WTC11 (cell line): ENCODE results near the gene NOC2L. TPM values are rescaled to one million over a fixed set of nuclear protein-coding genes. Genes with fewer than 3 reads are reported as not detected.

ENCODE experiments used
- ATAC-seq: fragments of 200-7000 bp; cut with Tn5 transposase; 2 replicates; pipeline ENCODE4 v1.10.0; 2021; ENCODE audit warnings: mild to moderate bottlenecking, moderate library complexity
- CTCF ChIA-PET: fragments of 300-600 bp; sonication (Branson Sonifier 250); formaldehyde crosslinking; loops from one replicate; lab custom pipeline; 2021; ENCODE audit warnings: antibody characterized with exemption; lab: Charles Lee
- POLR2A ChIA-PET: fragments of 350-600 bp; sonication (Branson Sonifier 250); formaldehyde crosslinking; loops from one replicate; lab custom pipeline; 2021; ENCODE audit warnings: antibody characterized with exemption; lab: Charles Lee
- DNase-seq: peaks from one replicate; pipeline ENCODE4 v3.0.0; 2021; ENCODE audit warnings: low spot score
- H3K27ac Mint-ChIP-seq: 2 replicates; pipeline ENCODE4 v1.8.0; 2021; ENCODE audit warnings: mixed read lengths
- H3K27me3 Mint-ChIP-seq: 2 replicates; pipeline ENCODE4 v1.8.0; 2021; ENCODE audit warnings: low read depth, mild to moderate bottlenecking, moderate library complexity, mixed read lengths
- H3K36me3 Mint-ChIP-seq: 2 replicates; pipeline ENCODE4 v1.8.0; 2021; ENCODE audit warnings: mixed read lengths
- H3K4me1 Mint-ChIP-seq: 2 replicates; pipeline ENCODE4 v1.8.0; 2022; ENCODE audit warnings: mixed read lengths
- H3K4me3 Mint-ChIP-seq: 2 replicates; pipeline ENCODE4 v1.8.0; 2021; ENCODE audit warnings: mild to moderate bottlenecking, moderate library complexity, mixed read lengths
- H3K9me3 Mint-ChIP-seq: 2 replicates; pipeline ENCODE4 v1.8.0; 2021; ENCODE audit warnings: mixed read lengths
- ATF2 ChIP-seq: sonication (generic); formaldehyde crosslinking; IDR thresholded peaks from 2 replicates; pipeline ENCODE4 v1.8.1; 2022; ENCODE audit warnings: low read depth, missing genetic modification reagents, borderline replicate concordance
- ATF3 ChIP-seq: sonication (generic); formaldehyde crosslinking; conservative IDR thresholded peaks from 2 replicates; pipeline ENCODE4 v1.8.1; 2022; ENCODE audit warnings: mild to moderate bottlenecking, missing genetic modification reagents
- ATF6 ChIP-seq: sonication (generic); formaldehyde crosslinking; IDR thresholded peaks from 2 replicates; pipeline ENCODE4 v1.8.1; 2023; ENCODE audit warnings: mild to moderate bottlenecking, missing genetic modification reagents
- FOXJ3 ChIP-seq: sonication (generic); formaldehyde crosslinking; IDR thresholded peaks from 2 replicates; pipeline ENCODE4 v1.9.0; 2021; ENCODE audit warnings: missing genetic modification reagents, mild to moderate bottlenecking, borderline replicate concordance
- KAT7 ChIP-seq: sonication (generic); formaldehyde crosslinking; IDR thresholded peaks from 2 replicates; pipeline ENCODE4 v1.8.1; 2023; ENCODE audit warnings: missing genetic modification reagents, mild to moderate bottlenecking, borderline replicate concordance
- NFE2L1 ChIP-seq: sonication (generic); formaldehyde crosslinking; IDR thresholded peaks from 2 replicates; pipeline ENCODE4 v1.8.1; 2023; ENCODE audit warnings: missing genetic modification reagents
- PRDM15 ChIP-seq: sonication (generic); formaldehyde crosslinking; IDR thresholded peaks from 2 replicates; pipeline ENCODE4 v1.8.0; 2022; ENCODE audit warnings: missing genetic modification reagents
- ZNF281 ChIP-seq: sonication (generic); formaldehyde crosslinking; IDR thresholded peaks from 2 replicates; pipeline ENCODE4 v1.8.0; 2023; ENCODE audit warnings: mild to moderate bottlenecking, missing genetic modification reagents
- ZNF396 ChIP-seq: fragments of 250-450 bp; sonication (Bioruptor Pico); IDR thresholded peaks from 2 replicates; pipeline ENCODE4 v1.8.0; 2021; ENCODE audit warnings: mild to moderate bottlenecking, moderate library complexity, borderline replicate concordance
- ZNF671 ChIP-seq: fragments of 250-450 bp; sonication (Bioruptor Pico); IDR thresholded peaks from 2 replicates; pipeline ENCODE4 v1.8.0; 2021; ENCODE audit warnings: mild to moderate bottlenecking
- total RNA-seq: library from RNA; stranded (reverse); gene quantifications from 3 replicates; pipeline ENCODE4 v1.2.3, GENCODE V29; 2021
- TF ChIP-seq, protein P1 (sequence below): sonication (generic); formaldehyde crosslinking; IDR thresholded peaks from 2 replicates; pipeline ENCODE4 v1.8.1; 2022; ENCODE audit warnings: low read depth, mild to moderate bottlenecking, moderate library complexity, missing genetic modification reagents, borderline replicate concordance

The NOC2L gene
- total RNA-seq, 1 experiment from 2014 or later: 182 TPM

DNA sequence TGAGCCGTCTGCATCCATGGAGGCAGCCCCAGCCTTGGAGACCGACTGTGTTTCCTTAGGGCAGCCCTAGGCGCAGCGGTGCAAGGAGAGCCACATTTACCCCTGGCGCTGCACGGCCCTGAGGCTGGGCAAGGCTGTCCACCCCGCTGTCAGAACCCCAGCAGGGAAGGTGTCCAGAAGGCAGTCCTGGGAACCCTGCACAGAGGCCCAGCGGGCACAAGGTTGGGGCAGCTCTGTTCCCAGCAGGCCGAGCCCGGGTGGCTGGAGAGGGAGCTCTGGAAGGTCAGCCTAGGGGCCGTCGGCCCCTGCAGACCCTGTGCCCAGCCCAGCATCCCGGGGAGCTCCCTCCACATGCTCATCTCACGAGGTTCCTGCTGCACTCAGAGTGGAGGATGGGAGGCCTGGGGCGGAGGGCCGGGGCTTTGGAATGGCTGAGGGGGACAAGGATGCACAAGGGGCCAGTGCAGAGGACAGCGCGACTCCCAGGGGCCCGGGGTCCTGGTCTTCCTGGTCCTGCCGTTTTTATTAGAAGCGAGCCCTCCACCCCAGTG lies 55.3 kb downstream of the NOC2L start (continued):
- no peak for TF ChIP-seq ATF6 (CRISPR knock-in tag)
- TF ChIP-seq, protein P1, sequence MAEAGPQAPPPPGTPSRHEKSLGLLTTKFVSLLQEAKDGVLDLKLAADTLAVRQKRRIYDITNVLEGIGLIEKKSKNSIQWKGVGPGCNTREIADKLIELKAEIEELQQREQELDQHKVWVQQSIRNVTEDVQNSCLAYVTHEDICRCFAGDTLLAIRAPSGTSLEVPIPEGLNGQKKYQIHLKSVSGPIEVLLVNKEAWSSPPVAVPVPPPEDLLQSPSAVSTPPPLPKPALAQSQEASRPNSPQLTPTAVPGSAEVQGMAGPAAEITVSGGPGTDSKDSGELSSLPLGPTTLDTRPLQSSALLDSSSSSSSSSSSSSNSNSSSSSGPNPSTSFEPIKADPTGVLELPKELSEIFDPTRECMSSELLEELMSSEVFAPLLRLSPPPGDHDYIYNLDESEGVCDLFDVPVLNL (CRISPR knock-in tag): no peak
- TF ChIP-seq, all 79 proteins: peak for 0

- CTCF ChIA-PET: interaction anchor here (1.4 to 3.6 kb wide), 2 partner anchors 16 to 34 kb away, joined by 3 to 27 read pairs; no protein-coding TSS in a partner anchor
- peaks cover 71% of the 10 kb centered on the region for H3K27me3 Mint-ChIP-seq
Observed at GRCh38 chr1:903305-903704, 55.8 kb downstream of the NOC2L start.

More at GRCh38 chr1:903305-903704, 55.8 kb downstream of the NOC2L start:
- POLR2A ChIA-PET: no interaction called here
- Mint-ChIP-seq H3K36me3 (no peaks in the 10 kb centered on the region), H3K9me3 (no peaks in the 10 kb centered on the region), H3K27ac (no peak overlapping the region), H3K4me3 (peak overlapping the region; percentile 34; the same call in 1 of the 2 replicates), H3K4me1 (peaks cover 7% of the 10 kb centered on the region)
- TF ChIP-seq PRDM15 (CRISPR knock-in tag) (no peak), NFE2L1 (CRISPR knock-in tag) (no peak), ZNF281 (CRISPR knock-in tag) (no peak), ZNF671 (CRISPR knock-in tag) (no peak), ATF3 (CRISPR knock-in tag) (no peak), FOXJ3 (CRISPR knock-in tag) (no peak), ZNF396 (CRISPR knock-in tag) (no peak), KAT7 (CRISPR knock-in tag) (no peak), ATF2 (no peak)
- ATAC-seq (no peak), DNase-seq (no peak)
